ENCODE results near the gene EEA1. TPM values are rescaled to one million over a fixed set of nuclear protein-coding genes. Genes with fewer than 3 reads are reported as not detected.
"Not testable (repeated sequence)": the region's sequence is repeated elsewhere in the genome, so short reads cannot be mapped to it uniquely, and the experiment has no call there.

Gene EEA1
- total RNA-seq: 10 to 100 TPM; 21.2 to 26.2 TPM
- long read RNA-seq, partial matches to known transcripts: 22 of 25 reads
- long read RNA-seq, other reads (novel, unspliced or antisense): 3 of 25 reads

DNA sequence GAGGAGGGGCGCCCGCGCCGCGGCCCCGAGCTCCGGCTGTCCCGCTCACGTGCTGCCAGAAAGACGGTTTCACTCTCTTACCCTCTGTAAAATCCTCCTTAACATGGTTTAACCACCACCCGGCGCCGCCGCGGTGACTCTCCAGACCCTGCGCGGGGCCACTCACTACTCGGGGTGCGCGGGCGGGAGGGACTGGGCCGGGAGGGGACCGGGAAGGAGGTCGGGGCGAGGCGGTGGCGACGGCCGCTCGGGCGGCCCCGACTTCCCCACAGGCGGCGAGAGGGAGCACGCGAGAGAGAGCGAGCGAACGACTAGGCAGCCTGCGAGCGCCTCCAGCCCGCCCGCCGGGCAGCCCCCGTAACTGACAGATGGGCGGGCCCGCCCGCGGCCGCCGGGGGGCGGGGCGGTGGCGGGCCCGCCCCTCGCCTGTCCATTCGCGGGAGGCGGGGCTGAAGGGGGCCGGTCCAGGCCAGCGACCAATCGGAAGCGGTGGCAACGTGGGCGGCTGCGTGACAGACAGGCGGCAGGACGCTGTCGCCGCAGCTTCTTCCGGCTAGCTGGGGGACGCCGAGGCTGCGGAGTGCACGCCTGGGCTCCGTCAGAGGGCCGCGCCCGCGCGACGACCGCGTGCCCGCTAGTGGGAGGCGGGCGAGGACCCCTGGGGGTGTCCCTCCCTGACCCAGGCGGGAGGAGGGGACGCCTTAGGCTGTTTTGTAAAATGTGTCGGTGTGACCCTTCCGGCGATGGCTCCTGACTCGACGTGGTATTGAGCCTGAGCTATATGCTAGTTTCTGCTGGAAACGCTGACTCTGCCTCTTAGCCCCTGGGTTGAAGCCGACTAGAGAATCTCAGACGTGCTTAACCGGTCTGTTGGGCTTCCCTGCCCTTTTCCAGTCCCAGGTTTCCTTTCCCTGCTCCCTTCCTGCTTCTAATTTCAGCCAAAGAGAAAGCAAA, at the start of gene EEA1:
Gene EEA1 (minus strand): TSS at position 334 of the 954 bp plus-strand sequence. CDS start 229 bp downstream, at position 105.
- ATAC-seq: peak; percentile 95 to 97
- intact Hi-C loops (cut with DNase I): no loop called here
- DNase-seq: peak; percentile 98

DNA sequence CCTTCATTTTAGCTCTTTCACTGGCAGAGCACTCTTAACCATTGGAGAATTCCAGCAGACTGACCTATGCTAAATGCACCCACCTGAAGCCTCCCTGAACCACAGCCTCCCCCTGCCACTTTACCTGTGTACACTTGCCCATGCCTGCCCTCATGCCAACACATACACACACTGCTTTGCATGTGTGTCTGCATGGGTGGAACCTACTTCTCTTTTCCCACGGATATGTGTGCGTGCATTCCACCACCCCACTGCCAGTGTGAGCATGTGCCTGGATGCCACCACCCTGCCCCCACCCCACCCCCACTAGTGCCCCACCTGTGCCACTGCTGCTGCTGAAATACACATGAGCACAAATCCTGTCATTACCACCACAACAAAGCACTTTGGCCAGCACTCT, 49.5 kb upstream of the EEA1 start:
- ATAC-seq (no peak), DNase-seq (no peak)
- intact Hi-C loops (cut with DNase I): no loop called here

- ATAC-seq: peak in 1 of 2 donors; percentile 43
- intact Hi-C loops (cut with DNase I): no loop called here
Measured at GRCh38 chr12:92977326-92977725, 48.2 kb upstream of the EEA1 start.

GRCh38 chr12:92974759-92975158, 45.7 kb upstream of the EEA1 start:
- DNase-seq (no peak), ATAC-seq (no peak)
- intact Hi-C loops (cut with DNase I): no loop called here

More at GRCh38 chr12:92977326-92977725, 48.2 kb upstream of the EEA1 start:
- DNase-seq: no peak

DNA sequence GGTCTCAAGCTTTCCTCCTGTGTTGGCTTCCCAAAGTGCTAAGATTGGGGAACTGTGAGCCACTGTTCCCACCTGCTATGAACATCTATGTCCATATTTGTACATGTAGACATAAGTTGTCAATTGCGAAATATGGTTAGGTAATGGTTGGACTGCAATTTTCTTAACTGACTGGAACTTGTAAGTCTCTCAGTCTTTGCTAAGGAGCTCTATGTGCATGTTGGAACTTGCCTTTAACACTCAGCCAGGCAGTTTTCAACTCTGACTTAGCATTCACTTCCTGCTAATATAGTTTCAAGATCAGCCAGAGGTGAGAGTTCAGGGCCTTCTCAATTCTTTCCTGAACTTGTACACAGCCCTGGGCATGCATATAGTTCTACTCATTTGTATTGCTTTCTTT, 44.5 kb upstream of the EEA1 start:
- DNase-seq (no peak), ATAC-seq (peak in 1 of 2 donors; percentile 16)
- intact Hi-C loops (cut with DNase I): no loop called here

- intact Hi-C loops (cut with DNase I): no loop called here
- peak; percentile 57 to 80 for ATAC-seq
- DNase-seq: no peak
Measured at GRCh38 chr12:92971859-92972524, 42.9 kb upstream of the EEA1 start.

- no peak for DNase-seq
- no peak for ATAC-seq
- intact Hi-C loops (cut with DNase I): no loop called here
Measured at GRCh38 chr12:92968176-92968813, 39.2 kb upstream of the EEA1 start.

DNA sequence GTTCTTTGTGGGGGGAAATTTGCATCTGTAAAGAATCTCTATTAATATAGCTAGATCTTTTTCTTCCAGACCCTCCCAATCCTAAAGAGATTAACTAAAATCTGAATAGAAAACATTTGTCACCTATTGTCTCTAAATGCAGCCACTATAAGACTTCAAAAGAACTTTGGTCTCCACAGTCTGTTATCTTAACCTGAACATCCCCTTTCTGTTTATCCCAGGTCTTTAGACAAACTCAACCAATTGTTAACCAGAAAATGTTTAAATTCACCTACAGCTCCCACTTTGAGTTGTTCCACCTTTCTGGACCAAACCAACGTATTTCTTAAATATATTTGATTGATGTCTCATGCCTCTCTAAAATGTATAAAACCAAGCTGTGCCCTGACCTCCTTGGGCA, 35.3 kb upstream of the EEA1 start:
- intact Hi-C loops (cut with DNase I); DNase-seq; ATAC-seq: not testable (repeated sequence)

GRCh38 chr12:92961949-92962348, 32.9 kb upstream of the EEA1 start:
- no peak for ATAC-seq
- DNase-seq: no peak
- intact Hi-C loops (cut with DNase I): no loop called here

DNA sequence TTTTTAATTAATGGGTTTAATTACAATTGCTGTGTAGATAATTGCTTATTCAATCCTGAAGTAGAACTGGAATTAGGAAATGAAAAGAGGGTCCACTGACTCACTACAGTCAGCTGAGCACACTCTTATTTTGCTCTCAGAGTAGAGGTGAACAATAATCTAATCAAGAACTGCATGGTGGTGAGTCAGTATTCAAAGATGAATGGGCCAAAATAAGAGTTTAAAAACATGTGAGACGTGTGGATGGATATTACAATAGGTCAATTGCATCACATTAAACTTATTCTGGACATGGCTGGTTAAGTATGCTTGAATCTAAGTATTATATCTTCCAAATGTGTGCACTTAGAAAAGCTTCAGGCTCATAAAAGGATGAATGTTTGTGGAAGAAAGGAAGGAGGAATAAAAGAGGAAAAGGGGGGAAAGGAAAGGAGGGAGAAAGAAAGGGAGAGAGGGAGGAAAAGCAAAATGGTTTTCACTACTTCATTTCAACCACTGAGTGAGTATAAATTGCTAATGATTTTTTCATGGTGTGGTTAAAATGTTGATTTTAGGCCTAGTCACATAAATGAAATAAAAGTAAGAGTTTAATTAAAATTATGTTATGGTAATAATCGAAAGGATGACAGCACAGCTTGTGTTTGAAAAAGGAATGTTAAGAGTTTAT, 27.0 kb upstream of the EEA1 start:
- DNase-seq (no peak), ATAC-seq (peak in 1 of 2 donors; percentile 45)
- intact Hi-C loops (cut with DNase I): no loop called here

- ATAC-seq (no peak), DNase-seq (no peak)
- intact Hi-C loops (cut with DNase I): no loop called here
Measured at GRCh38 chr12:92953747-92954146, 24.7 kb upstream of the EEA1 start.

DNA sequence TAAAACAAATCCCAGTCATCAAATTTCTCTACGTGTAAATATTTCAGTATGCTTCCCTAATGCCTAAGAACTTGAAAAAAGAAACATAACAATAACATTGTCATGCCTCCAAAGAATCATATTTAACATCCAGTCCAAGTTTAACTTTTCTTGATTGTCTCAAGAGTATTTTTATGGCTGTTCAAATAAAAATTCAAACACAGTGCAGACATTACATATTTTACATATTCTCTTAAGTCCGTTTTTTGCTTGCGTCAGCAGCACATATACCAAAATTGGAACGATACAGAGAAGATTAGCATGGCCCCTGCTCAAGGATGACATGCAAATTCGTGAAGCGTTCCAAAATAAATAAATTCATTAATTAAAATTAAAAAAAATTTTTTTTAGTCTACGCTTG, 23.3 kb upstream of the EEA1 start:
- intact Hi-C loops (cut with DNase I): no loop called here
- ATAC-seq: no peak
- no peak for DNase-seq

- ATAC-seq (no peak), DNase-seq (no peak)
- intact Hi-C loops (cut with DNase I): no loop called here
Measured at GRCh38 chr12:92951006-92951405, 21.9 kb upstream of the EEA1 start.

GRCh38 chr12:92950011-92950410, 20.9 kb upstream of the EEA1 start:
- no peak for DNase-seq
- ATAC-seq: no peak
- intact Hi-C loops (cut with DNase I): no loop called here

- intact Hi-C loops (cut with DNase I): no loop called here
- ATAC-seq (no peak), DNase-seq (no peak)
Measured at GRCh38 chr12:92949466-92949865, 20.4 kb upstream of the EEA1 start.

- DNase-seq (no peak), ATAC-seq (no peak)
- intact Hi-C loops (cut with DNase I): no loop called here
Measured at GRCh38 chr12:92947589-92948215, 18.6 kb upstream of the EEA1 start.

DNA sequence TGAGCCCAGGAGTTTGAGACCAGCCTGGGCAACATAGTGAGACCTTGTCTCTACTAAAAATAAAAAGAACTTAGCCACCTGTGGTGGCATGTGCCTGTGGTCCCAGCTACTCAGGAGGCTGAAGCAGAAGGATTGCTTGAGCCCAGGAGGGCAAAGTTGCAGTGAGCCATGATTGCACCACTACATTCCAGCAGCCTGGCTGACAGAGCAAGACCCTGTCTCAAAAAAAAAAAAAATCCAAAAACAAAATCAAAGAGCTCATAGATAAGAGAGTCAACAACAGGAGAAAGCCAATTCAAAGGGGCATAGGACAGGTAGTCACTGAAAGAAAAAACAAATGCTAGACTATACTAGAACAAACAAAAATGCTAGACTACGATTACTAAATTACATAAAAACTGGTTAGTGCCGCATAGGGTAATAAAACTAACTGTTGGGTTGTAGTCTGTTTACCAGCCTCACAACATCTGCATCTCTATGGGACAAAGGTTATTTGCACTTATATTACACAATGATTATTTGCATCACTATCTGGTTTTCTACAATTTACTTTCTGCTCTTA, 16.6 kb upstream of the EEA1 start:
- intact Hi-C loops (cut with DNase I): no loop called here
- no peak for ATAC-seq
- no peak for DNase-seq

DNA sequence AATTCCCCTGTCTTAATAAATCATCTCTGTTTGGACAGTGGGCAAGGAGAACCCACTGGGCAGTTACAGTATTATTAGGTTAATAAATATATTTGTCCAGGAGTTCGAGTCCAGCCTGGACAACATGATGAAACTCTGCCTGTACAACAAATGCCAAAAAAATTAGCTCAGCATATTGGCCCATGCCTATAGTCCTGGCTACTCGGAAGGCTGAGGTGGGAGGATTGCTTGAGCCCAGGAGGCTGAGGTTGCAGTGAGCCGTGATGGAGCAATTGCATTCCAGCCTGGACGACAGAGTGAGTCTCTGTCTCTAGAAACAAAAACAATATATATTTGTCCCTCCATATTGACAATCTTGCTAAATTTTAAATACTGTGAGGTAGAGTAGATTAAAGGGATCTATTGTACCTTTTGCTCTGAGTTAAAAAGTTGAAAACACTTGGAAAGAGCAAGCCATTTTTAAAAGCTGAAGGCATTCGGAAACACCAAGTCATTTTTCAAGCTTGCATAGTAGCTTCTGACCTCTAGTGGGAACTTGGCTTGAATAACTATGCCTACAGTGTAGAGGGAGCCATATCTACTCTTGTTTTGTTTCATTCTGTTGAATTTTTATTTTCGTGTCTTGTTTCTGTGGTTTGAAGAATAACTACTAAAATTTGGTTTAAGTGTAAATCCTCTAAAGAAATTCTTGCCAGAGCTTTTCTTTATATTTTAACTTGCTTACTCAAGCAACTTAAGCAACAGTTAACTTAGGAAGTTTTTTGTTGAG, 14.6 kb upstream of the EEA1 start:
- DNase-seq (no peak), ATAC-seq (peak in 1 of 2 donors; percentile 45)
- intact Hi-C loops (cut with DNase I): no loop called here
